Transverse colon (tissue), 3 donors: ENCODE results near the gene ANO4.

Experiments
- CTCF ChIP-seq, 5 experiments: fragments of 200-600 bp in 3 of 5; fragments of 450-650 bp in 2 of 5; sonication (generic) in 3 of 5; IDR thresholded peaks; 1 replicate in 2 of 5; 2 replicates in 3 of 5; pipeline ENCODE4 v1.5.1; 2016 to 2017; ENCODE audit warnings: antibody characterized with exemption in 5 of 5, inconsistent platforms in 3 of 5, mild to moderate bottlenecking in 2 of 5, moderate library complexity in 1 of 5
- POLR2A ChIP-seq: fragments of 450-650 bp; IDR thresholded peaks from one replicate; pipeline ENCODE4 v1.6.1; 2016; ENCODE audit warnings: antibody characterized with exemption, mild to moderate bottlenecking, moderate library complexity

DNA sequence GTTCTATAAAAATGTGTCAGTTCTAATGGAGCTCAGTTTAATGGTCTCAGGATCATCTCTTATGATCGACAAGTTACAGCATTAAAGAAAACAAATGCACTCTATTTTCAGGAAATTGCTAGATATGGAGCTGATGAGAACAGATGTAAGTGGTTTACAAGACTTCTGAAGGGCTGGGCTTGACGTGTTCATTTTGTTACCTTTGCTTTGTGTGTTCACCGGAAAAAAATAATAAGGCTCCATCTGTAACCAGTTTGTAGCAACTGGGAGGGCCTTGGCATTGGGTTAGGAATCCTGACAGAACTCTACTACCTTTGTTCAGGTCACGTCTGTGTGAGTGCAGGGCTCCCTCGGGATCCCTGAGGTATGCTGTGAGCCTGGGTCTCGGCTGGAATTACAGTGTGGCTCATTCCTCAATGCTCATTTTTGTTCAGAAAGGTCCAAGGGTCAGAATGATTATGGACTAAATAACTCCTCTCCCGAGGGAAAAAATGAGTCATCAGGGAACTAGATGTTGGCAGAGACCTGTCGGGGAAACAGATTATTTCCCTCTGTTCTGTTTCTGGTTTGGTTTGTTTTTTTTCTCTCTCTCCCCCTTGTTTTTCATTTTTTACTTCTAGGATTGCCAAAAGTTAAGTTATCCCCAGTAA, 257.4 kb downstream of the ANO4 start:
- TF ChIP-seq POLR2A = no peak
- TF ChIP-seq CTCF (IDR thresholded peaks at IDR 0.05) = no peak
